CD4-positive, alpha-beta T cell treated with Interleukin-4 for 4 hours (primary cell): Measurements from ENCODE around the gene CCDC70.

Experiments
- DNase-seq: peaks from one replicate; pipeline ENCODE4 v3.0.0-alpha.2; 2020

The CCDC70 gene

GRCh38 chr13:51831519-51831918, 30.2 kb upstream of the CCDC70 start:
- DNase-seq = no peak

- DNase-seq = peak; percentile 72
Measured at GRCh38 chr13:51832471-51833152, 29.2 kb upstream of the CCDC70 start.

- no peak for DNase-seq
Measured at GRCh38 chr13:51833980-51834379, 27.8 kb upstream of the CCDC70 start.

GRCh38 chr13:51834581-51835171, 27.1 kb upstream of the CCDC70 start:
- no peak for DNase-seq

GRCh38 chr13:51837016-51837415, 24.8 kb upstream of the CCDC70 start:
- DNase-seq = no peak

DNA sequence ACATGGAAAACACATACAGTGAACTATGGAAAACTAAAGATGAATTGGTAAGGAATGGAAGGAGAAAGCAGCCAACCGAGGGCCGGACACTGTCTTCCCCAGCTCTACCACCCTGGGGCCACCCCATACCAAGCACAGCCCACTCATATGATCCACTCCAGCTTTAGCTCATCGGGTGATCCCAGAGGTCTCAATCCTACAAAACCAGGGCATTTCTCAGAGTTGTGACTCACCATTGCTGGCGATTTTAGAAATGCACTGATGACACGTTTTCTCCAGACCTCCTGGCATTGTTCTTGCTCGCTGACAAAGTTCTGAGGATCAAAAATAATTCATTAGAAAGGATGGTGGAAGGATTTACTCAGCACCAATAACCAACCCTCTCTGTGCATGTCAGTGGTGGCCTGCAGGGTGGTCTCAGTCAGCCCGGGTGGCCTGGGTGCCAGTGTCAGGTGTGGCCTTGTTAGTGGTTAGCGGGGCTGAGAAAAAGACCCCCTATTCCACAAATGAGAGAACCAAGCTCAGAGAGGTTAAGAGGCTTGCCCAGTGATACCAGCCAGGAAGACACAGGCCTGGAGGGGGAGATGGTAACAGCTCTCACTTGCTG, 23.4 kb upstream of the CCDC70 start:
- no peak for DNase-seq

DNA sequence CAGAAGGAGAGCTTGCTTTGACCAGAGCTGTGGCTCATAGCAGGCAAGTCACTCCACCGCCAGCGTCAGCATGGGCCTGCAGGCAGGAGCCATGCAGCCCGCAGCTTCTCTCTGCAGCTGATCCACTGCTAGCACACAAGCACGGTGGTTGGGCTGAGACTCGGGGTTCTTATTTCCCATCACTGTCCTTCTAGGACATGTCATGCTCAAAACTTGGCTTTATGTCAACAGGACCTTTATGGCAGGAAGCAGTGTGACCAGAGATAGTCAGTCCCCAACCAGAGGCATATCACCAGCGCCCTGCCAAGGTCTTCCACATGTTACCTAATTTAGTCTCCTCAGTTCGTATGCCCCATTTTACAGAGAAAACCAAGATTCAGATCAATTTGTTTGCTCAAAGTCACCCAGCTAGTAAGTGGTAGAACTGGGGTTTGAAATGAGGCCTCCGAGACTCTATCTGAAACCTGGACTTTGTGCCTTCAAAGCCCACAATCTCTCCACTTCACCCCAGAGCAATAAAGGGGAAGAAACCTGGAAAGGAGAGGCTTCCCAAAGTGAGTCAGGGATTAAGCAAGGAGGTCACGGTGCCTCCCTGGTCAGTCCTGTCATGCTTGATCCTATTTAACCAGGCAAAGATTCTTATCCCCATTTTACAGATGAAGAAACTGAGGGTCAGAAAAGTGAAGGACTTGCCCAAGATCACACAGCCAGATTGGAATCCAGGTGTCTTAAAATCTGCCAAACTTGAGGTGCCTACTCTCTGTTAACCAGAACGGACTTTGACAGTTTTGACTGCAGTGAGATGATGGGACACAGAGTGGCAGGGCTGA, 21.8 kb upstream of the CCDC70 start:
- no peak for DNase-seq

DNA sequence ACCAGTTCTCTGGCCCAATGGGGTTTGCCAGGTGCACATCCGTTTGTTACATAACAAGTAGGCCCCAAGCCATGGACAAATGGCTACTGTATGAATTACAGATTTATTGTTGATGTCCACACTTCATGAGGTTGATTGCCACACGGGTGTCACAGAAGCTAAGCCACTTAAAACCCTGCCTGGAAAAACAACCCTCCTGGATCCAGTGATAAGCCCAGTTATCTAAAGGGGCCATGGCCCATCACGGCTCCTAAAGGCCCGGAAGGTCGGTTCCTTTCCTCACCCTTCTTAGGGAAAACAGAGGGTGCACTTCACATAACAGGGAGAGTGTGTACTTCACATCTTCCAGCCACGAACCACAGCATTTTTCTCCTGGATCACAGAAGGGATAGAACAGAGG, 20.9 kb upstream of the CCDC70 start:
- DNase-seq = no peak

DNA sequence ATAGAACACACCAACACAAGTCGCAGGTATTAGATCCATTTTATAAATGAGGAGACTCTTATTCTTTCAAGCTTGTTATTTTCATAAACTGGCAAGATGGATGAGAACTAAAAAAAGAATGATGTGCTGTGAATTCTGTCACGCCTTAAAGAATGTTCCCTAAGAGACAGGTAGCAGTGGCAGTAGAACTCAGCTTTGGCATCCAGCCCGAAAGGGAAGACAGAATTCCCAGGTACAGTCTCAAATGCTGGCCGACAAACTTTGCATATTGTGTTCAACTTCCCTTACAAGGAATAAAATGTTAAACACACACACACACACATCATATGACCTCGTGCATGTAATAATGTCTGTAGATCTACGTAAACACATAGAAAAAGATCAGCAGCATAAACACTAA, 20.0 kb upstream of the CCDC70 start:
- no peak for DNase-seq

DNA sequence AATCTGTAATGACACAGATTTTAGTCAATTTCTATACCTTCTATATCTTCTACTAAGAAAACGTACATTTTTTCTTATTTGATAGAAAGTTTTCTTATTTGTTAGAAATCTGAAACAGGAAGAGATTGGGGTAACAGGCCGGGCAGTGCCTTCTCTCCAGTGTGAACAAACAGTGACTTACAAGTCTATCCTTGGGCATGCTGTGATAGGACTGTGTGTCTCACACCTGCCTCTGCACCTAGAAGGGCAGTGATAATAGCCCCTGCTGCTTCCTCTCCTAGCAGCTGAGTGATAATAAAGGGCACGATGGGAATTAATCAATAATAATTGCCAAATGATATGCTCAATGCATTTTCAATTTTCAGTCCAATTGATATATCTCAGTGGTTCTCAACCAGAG, 18.2 kb upstream of the CCDC70 start:
- DNase-seq = no peak

GRCh38 chr13:51844862-51845573, 16.8 kb upstream of the CCDC70 start, which contains the start of gene TMEM272:
TMEM272 (minus strand) TSS chr13:51845177; CDS start chr13:51838530, 6,647 bp downstream.
- DNase-seq = no peak

GRCh38 chr13:51845574-51846318, 16.0 kb upstream of the CCDC70 start:
- no peak for DNase-seq

DNA sequence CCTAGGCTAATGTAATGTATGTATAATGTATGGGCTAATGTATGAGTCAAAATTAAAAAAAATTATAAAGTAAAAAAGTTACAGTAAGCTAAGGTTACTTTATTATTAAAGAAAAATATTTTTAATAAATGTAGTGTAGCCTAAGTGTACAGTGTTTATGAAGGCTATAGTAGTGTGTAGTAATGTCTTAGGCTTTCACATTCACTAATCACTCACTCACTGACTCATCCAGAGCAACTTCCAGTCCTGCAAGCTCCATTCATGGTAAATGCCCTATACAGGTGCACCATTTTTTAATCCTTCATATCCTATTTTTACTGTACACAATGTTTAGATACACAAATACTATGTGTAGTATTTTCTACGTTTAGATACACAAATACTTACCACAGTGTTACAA, 15.0 kb upstream of the CCDC70 start:
- DNase-seq = no peak

- DNase-seq = no peak
Measured at GRCh38 chr13:51848674-51849073, 13.1 kb upstream of the CCDC70 start.

DNA sequence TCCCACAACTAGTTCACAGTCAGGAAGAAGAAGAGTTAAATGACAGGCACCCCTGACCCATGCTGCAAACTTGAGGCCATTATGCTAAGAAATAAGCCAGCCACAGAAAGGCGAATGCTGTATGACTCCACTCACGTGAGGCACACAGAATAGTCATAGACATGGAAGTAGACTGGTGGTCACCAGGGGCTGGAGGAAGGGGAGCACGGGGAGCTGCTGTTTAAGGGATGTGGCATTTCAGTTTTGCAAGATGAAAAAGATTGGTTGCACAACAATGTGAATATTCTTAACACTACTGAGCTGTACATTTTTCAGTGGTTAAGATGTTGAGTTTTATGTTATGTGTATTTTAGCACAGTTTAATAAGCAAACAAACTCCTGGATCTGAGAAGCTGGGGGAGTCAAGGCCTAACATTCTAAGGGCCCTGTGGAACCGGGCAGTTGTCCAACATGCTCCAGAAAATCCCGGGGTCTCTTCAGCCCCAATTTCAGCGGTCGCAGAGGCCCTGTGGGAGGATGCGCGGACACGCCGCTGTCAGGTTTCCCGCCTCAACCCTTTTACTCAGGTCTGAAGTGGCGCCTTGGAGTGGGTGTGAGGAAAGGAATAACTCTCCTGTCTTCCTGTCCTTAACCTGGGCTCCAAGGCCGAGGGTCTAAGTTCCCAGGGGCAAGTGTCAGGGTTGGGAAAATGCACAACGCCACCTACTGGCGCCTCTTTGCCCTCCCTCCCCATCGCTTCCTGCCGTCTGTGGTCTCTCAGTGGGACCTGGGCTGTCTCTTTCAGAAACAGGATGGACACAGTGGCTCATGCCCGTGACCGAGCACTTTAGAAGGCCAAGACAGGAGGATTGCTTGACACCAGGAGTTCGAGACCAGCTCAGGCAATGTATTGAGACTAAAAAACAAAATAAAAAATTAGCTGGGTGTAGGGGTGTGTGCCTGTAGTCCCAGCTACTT, 12.3 kb upstream of the CCDC70 start:
- no peak for DNase-seq

- no peak for DNase-seq
Measured at GRCh38 chr13:51856027-51856736, 5.6 kb upstream of the CCDC70 start.

- no peak for DNase-seq
Measured at GRCh38 chr13:51856998-51857397, 4.8 kb upstream of the CCDC70 start.

GRCh38 chr13:51858433-51859247, 3.1 kb upstream of the CCDC70 start:
- no peak for DNase-seq

DNA sequence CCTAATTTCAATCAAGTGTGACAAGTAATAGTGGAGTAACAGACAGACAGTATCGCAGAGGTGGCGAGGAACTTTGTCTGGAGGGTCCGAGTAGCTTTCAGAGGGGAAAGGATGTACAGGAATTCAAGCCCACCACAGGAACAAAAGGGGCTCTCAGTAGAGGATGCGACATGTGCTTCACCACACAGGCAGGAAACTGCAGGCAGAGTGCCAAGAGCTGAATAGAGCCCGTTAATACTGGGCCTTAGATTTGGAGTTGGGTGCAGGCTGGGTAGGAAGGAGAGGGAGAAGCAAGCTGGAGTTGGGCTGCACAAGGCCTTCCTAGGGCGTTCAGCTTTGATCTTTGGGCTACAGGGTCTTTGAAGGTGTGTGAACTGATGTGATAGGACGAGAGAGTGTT, 1.2 kb downstream of the CCDC70 start:
- DNase-seq = no peak
